Activated CD8-positive, alpha-beta memory T cell treated with anti-CD3 and anti-CD28 coated beads, Interleukin-2, amount 10 ng/mL, durations not matched to agents 7 days and 5 days (primary cell): Measurements from ENCODE around the gene DGKD. TPM values are rescaled to one million over a fixed set of nuclear protein-coding genes. Genes with fewer than 3 reads are reported as not detected.

ENCODE experiments used
- ATAC-seq: fragments of 150-1000 bp; cut with Tn5 transposase; one replicate; pipeline ENCODE4 v1.10.0; 2021; ENCODE audit warnings: moderate library complexity
- CTCF ChIA-PET: fragments of 350-600 bp; sonication (Branson Sonifier 250); formaldehyde crosslinking; loops from one replicate; lab custom pipeline; 2021; ENCODE audit warnings: antibody characterized with exemption; lab: Charles Lee
- DNase-seq: peaks from one replicate; pipeline ENCODE4 v3.0.0-alpha.2; 2020
- H3K27ac Mint-ChIP-seq: one replicate; pipeline ENCODE4 v1.8.0; 2021; ENCODE audit warnings: mild to moderate bottlenecking, mixed read lengths
- H3K27me3 Mint-ChIP-seq: one replicate; pipeline ENCODE4 v1.8.0; 2021; ENCODE audit warnings: mixed read lengths
- H3K36me3 Mint-ChIP-seq: one replicate; pipeline ENCODE4 v1.8.0; 2021; ENCODE audit warnings: mild to moderate bottlenecking, mixed read lengths
- H3K4me1 Mint-ChIP-seq: one replicate; pipeline ENCODE4 v1.8.0; 2021; ENCODE audit warnings: mixed read lengths
- H3K4me3 Mint-ChIP-seq: one replicate; pipeline ENCODE4 v1.8.0; 2021; ENCODE audit warnings: mild to moderate bottlenecking, moderate library complexity, mixed read lengths
- H3K9me3 Mint-ChIP-seq: one replicate; pipeline ENCODE4 v1.8.0; 2022; ENCODE audit warnings: low read depth, mixed read lengths
- total RNA-seq, 2 experiments: library from RNA; stranded (reverse); gene quantifications; one replicate each; pipeline ENCODE4 v1.2.3, GENCODE V29; 2021

Gene DGKD
- total RNA-seq, 2 experiments from 2014 or later = 42.3 to 92.4 TPM

GRCh38 chr2:233464056-233464455, 109.8 kb downstream of the DGKD start:
- no peaks in the 10 kb centered on the region for H3K4me1 Mint-ChIP-seq
- H3K9me3 Mint-ChIP-seq = no peaks in the 10 kb centered on the region
- CTCF ChIA-PET = no interaction called here
- no peak for DNase-seq
- no peak overlapping the region for H3K27ac Mint-ChIP-seq
- H3K27me3 Mint-ChIP-seq = no peaks in the 10 kb centered on the region
- H3K36me3 Mint-ChIP-seq = peaks cover 18% of the 10 kb centered on the region
- no peak for ATAC-seq
- H3K4me3 Mint-ChIP-seq = no peak overlapping the region

GRCh38 chr2:233464531-233465240, 110.4 kb downstream of the DGKD start:
- no peaks in the 10 kb centered on the region for H3K27me3 Mint-ChIP-seq
- ATAC-seq (no peak), DNase-seq (no peak)
- H3K4me3 Mint-ChIP-seq = no peak overlapping the region
- H3K9me3 Mint-ChIP-seq = no peaks in the 10 kb centered on the region
- no peak overlapping the region for H3K27ac Mint-ChIP-seq
- CTCF ChIA-PET = interaction anchor here (0.7 kb wide), 1 partner anchor 21 kb away, joined by 3 read pairs; no protein-coding TSS in a partner anchor
- H3K4me1 Mint-ChIP-seq = no peaks in the 10 kb centered on the region
- H3K36me3 Mint-ChIP-seq = peaks cover 24% of the 10 kb centered on the region

GRCh38 chr2:233466991-233467603, 112.8 kb downstream of the DGKD start:
- CTCF ChIA-PET = interaction anchor here (0.6 kb wide), 1 partner anchor 653 kb away, joined by 3 read pairs; no protein-coding TSS in a partner anchor
- H3K9me3 Mint-ChIP-seq = no peaks in the 10 kb centered on the region
- no peaks in the 10 kb centered on the region for H3K27me3 Mint-ChIP-seq
- H3K27ac Mint-ChIP-seq = no peak overlapping the region
- ATAC-seq (no peak), DNase-seq (no peak)
- peaks cover 31% of the 10 kb centered on the region for H3K36me3 Mint-ChIP-seq
- no peak overlapping the region for H3K4me3 Mint-ChIP-seq
- no peaks in the 10 kb centered on the region for H3K4me1 Mint-ChIP-seq

GRCh38 chr2:233468047-233468740, 113.9 kb downstream of the DGKD start:
- peaks cover 30% of the 10 kb centered on the region for H3K36me3 Mint-ChIP-seq
- no peak for ATAC-seq

GRCh38 chr2:233468741-233469110, 114.4 kb downstream of the DGKD start:
- Mint-ChIP-seq H3K4me1 (no peaks in the 10 kb centered on the region), H3K4me3 (no peak overlapping the region), H3K36me3 (peaks cover 26% of the 10 kb centered on the region), H3K27ac (no peak overlapping the region), H3K9me3 (no peaks in the 10 kb centered on the region), H3K27me3 (no peaks in the 10 kb centered on the region)
- ATAC-seq = no peak
- DNase-seq = no peak
- CTCF ChIA-PET = no interaction called here

More at GRCh38 chr2:233468047-233468740, 113.9 kb downstream of the DGKD start:
- no peaks in the 10 kb centered on the region for H3K27me3 Mint-ChIP-seq
- CTCF ChIA-PET = interaction anchor here (0.6 kb wide), 1 partner anchor 654 kb away, joined by 3 read pairs; no protein-coding TSS in a partner anchor
- no peak overlapping the region for H3K27ac Mint-ChIP-seq
- no peak for DNase-seq
- no peaks in the 10 kb centered on the region for H3K4me1 Mint-ChIP-seq
- H3K4me3 Mint-ChIP-seq = no peak overlapping the region
- no peaks in the 10 kb centered on the region for H3K9me3 Mint-ChIP-seq

GRCh38 chr2:233469261-233470010, 115.1 kb downstream of the DGKD start:
- ATAC-seq (no peak), DNase-seq (no peak)
- no peaks in the 10 kb centered on the region for H3K9me3 Mint-ChIP-seq
- CTCF ChIA-PET = no interaction called here
- H3K4me3 Mint-ChIP-seq = no peak overlapping the region
- no peaks in the 10 kb centered on the region for H3K4me1 Mint-ChIP-seq
- H3K27ac Mint-ChIP-seq = no peak overlapping the region
- H3K36me3 Mint-ChIP-seq = peaks cover 25% of the 10 kb centered on the region
- no peaks in the 10 kb centered on the region for H3K27me3 Mint-ChIP-seq

GRCh38 chr2:233470011-233470687, 115.9 kb downstream of the DGKD start:
- CTCF ChIA-PET = no interaction called here
- Mint-ChIP-seq H3K36me3 (peaks cover 25% of the 10 kb centered on the region), H3K27me3 (no peaks in the 10 kb centered on the region), H3K27ac (no peak overlapping the region), H3K9me3 (no peaks in the 10 kb centered on the region), H3K4me3 (no peak overlapping the region), H3K4me1 (no peaks in the 10 kb centered on the region)
- DNase-seq = no peak
- ATAC-seq = no peak

GRCh38 chr2:233470839-233471238, 116.5 kb downstream of the DGKD start:
- Mint-ChIP-seq H3K4me3 (no peak overlapping the region), H3K27me3 (no peaks in the 10 kb centered on the region), H3K9me3 (no peaks in the 10 kb centered on the region), H3K36me3 (peaks cover 25% of the 10 kb centered on the region), H3K4me1 (no peaks in the 10 kb centered on the region), H3K27ac (no peak overlapping the region)
- ATAC-seq = no peak
- CTCF ChIA-PET = no interaction called here
- DNase-seq = no peak

GRCh38 chr2:233471291-233472035, 117.2 kb downstream of the DGKD start:
- no peaks in the 10 kb centered on the region for H3K27me3 Mint-ChIP-seq
- H3K4me1 Mint-ChIP-seq = no peaks in the 10 kb centered on the region
- H3K9me3 Mint-ChIP-seq = no peaks in the 10 kb centered on the region
- ATAC-seq (no peak), DNase-seq (no peak)
- peaks cover 25% of the 10 kb centered on the region for H3K36me3 Mint-ChIP-seq
- CTCF ChIA-PET = no interaction called here
- H3K27ac Mint-ChIP-seq = no peak overlapping the region
- H3K4me3 Mint-ChIP-seq = no peak overlapping the region

- Mint-ChIP-seq H3K27ac (no peak overlapping the region), H3K36me3 (peaks cover 19% of the 10 kb centered on the region), H3K9me3 (no peaks in the 10 kb centered on the region), H3K27me3 (no peaks in the 10 kb centered on the region), H3K4me1 (no peaks in the 10 kb centered on the region), H3K4me3 (no peak overlapping the region)
- CTCF ChIA-PET = no interaction called here
- ATAC-seq = no peak
- DNase-seq = no peak
Observed at GRCh38 chr2:233473386-233473791, 119.1 kb downstream of the DGKD start.

- no peaks in the 10 kb centered on the region for H3K27me3 Mint-ChIP-seq
- no peaks in the 10 kb centered on the region for H3K4me1 Mint-ChIP-seq
- ATAC-seq (no peak), DNase-seq (no peak)
- no peak overlapping the region for H3K4me3 Mint-ChIP-seq
- H3K27ac Mint-ChIP-seq = no peak overlapping the region
- CTCF ChIA-PET = no interaction called here
- H3K9me3 Mint-ChIP-seq = no peaks in the 10 kb centered on the region
- H3K36me3 Mint-ChIP-seq = peaks cover 17% of the 10 kb centered on the region
Observed at GRCh38 chr2:233473878-233474277, 119.6 kb downstream of the DGKD start.
